SK-N-SH (cell line): ENCODE measurements around the gene SFXN3. TPM values are rescaled to one million over a fixed set of nuclear protein-coding genes. Genes with fewer than 3 reads are reported as not detected.

ENCODE experiments used
- CTCF ChIA-PET: fragments of 300-600, 350-600 bp; formaldehyde crosslinking; extraction: SDS; loops from one replicate; lab custom pipeline; 2021; lab: Yijun Ruan, JAX
- POLR2A ChIA-PET: fragments of 350-600 bp; sonication (Branson Sonifier 250); formaldehyde crosslinking; extraction: SDS; loops from one replicate; lab custom pipeline; 2020; ENCODE audit warnings: antibody characterized with exemption, inconsistent platforms; lab: Yijun Ruan, JAX
- DNase-seq: peaks from one replicate; pipeline ENCODE4 v3.0.0; 2012
- H2AFZ ChIP-seq: fragments of 200-600 bp; sonication (generic); 2 replicates; pipeline ENCODE4 v1.8.1; 2016; ENCODE audit warnings: antibody characterized with exemption, mild to moderate bottlenecking, low read depth
- H3F3A ChIP-seq: fragments of 200-600 bp; sonication (generic); replicated peaks from 2 replicates; pipeline ENCODE3; 2016; ENCODE audit warnings: antibody characterized with exemption, mild to moderate bottlenecking; ENCODE audit not compliant: insufficient read depth
- H3K27ac ChIP-seq, 2 experiments: fragments of 200-500 bp in 1 of 2; fragments of 200-600 bp in 1 of 2; sonication (Bioruptor generic) in 1 of 2; sonication (generic), shearing (Covaris generic) in 1 of 2; 2 replicates each; pipeline versions ENCODE4 v1.5.1 to v1.6.1; 2014 to 2016; ENCODE audit warnings: low read depth in 2 of 2, inconsistent platforms in 1 of 2, low read length in 1 of 2, mild to moderate bottlenecking in 1 of 2, mixed read lengths in 1 of 2
- H3K27me3 ChIP-seq: fragments of 200-600 bp; sonication (generic), shearing (Covaris generic); 2 replicates; pipeline ENCODE4 v1.6.1; 2016; ENCODE audit warnings: mixed run types; ENCODE audit not compliant: insufficient read depth
- H3K36me3 ChIP-seq, 2 experiments: fragments of 200-500 bp in 1 of 2; fragments of 200-600 bp in 1 of 2; sonication (Bioruptor generic) in 1 of 2; sonication (generic) in 1 of 2; replicated peaks in 1 of 2; 2 replicates each; pipeline versions ENCODE3 to v1.5.1; 2014 to 2016; ENCODE audit warnings: low read length in 1 of 2, mild to moderate bottlenecking in 1 of 2; ENCODE audit not compliant: insufficient read depth in 2 of 2, control insufficient read depth in 1 of 2
- H3K4me1 ChIP-seq, 2 experiments: fragments of 200-500 bp in 1 of 2; fragments of 200-600 bp in 1 of 2; sonication (Bioruptor generic) in 1 of 2; sonication (generic), shearing (Covaris generic) in 1 of 2; 2 replicates each; pipeline versions ENCODE4 v1.5.1 to v1.6.1; 2014 to 2016; ENCODE audit warnings: low read depth in 1 of 2, low read length in 1 of 2, mixed run types in 1 of 2; ENCODE audit not compliant: insufficient read depth in 2 of 2, control insufficient read depth in 1 of 2
- H3K4me2 ChIP-seq: fragments of 200-600 bp; sonication (generic), shearing (Covaris generic); 2 replicates; pipeline ENCODE4 v1.6.1; 2017; ENCODE audit warnings: mixed run types
- H3K4me3 ChIP-seq, 2 experiments: fragments of 200-500 bp in 1 of 2; fragments of 200-600 bp in 1 of 2; sonication (Bioruptor generic) in 1 of 2; sonication (generic), shearing (Covaris generic) in 1 of 2; 2 replicates each; pipeline versions ENCODE4 v1.5.1 to v1.8.1; 2014 to 2016; ENCODE audit warnings: low read depth in 2 of 2, inconsistent platforms in 1 of 2, low read length in 1 of 2, mild to moderate bottlenecking in 1 of 2, mixed read lengths in 1 of 2, moderate library complexity in 1 of 2
- H3K79me2 ChIP-seq: fragments of 200-600 bp; sonication (generic); 2 replicates; pipeline ENCODE4 v1.8.1; 2017; ENCODE audit warnings: mild to moderate bottlenecking; ENCODE audit not compliant: insufficient read depth
- H3K9ac ChIP-seq: fragments of 200-600 bp; sonication (generic); 2 replicates; pipeline ENCODE4 v1.6.1; 2017; ENCODE audit warnings: mixed run types
- H3K9me2 ChIP-seq: fragments of 200-600 bp; sonication (generic); 2 replicates; pipeline ENCODE4 v1.6.1; 2017; ENCODE audit warnings: mixed run types
- H3K9me3 ChIP-seq: fragments of 200-600 bp; sonication (generic); 2 replicates; pipeline ENCODE4 v1.6.1; 2017; ENCODE audit warnings: mixed run types, mild to moderate bottlenecking, moderate library complexity
- H4K20me1 ChIP-seq: fragments of 200-600 bp; sonication (generic); 2 replicates; pipeline ENCODE4 v1.6.1; 2017; ENCODE audit warnings: mild to moderate bottlenecking, mixed run types; ENCODE audit not compliant: insufficient read depth
- CHD2 ChIP-seq: fragments of 150-350 bp; IDR thresholded peaks from 2 replicates; pipeline ENCODE4 v1.6.1; 2018; ENCODE audit warnings: low read length; ENCODE audit not compliant: partially characterized antibody
- CTCF ChIP-seq: fragments of 200-600 bp; sonication (generic); IDR thresholded peaks from 2 replicates; pipeline ENCODE4 v1.6.1; 2017; ENCODE audit warnings: antibody characterized with exemption, mild to moderate bottlenecking, moderate library complexity
- ELF1 ChIP-seq: IDR thresholded peaks from 2 replicates; pipeline ENCODE4 v1.4.0; 2012
- IRF3 ChIP-seq: fragments of 150-350 bp; IDR thresholded peaks from 2 replicates; pipeline ENCODE4 v1.6.1; 2016; ENCODE audit warnings: mild to moderate bottlenecking, low read depth, low read length
- JUND ChIP-seq: IDR thresholded peaks from 2 replicates; pipeline ENCODE4 v1.4.0; 2012
- MAX ChIP-seq: IDR thresholded peaks from 2 replicates; pipeline ENCODE4 v1.4.0; 2012; ENCODE audit warnings: low read depth
- RAD21 ChIP-seq: IDR thresholded peaks from 2 replicates; pipeline ENCODE4 v1.6.1; 2012; ENCODE audit warnings: mild to moderate bottlenecking, low read length
- RCOR1 ChIP-seq: fragments of 150-350 bp; IDR thresholded peaks from 2 replicates; pipeline ENCODE4 v1.6.1; 2017; ENCODE audit warnings: antibody characterized with exemption, low read length
- SIN3A ChIP-seq: IDR thresholded peaks from 2 replicates; pipeline ENCODE4 v1.6.1; 2012; ENCODE audit warnings: low read depth, mild to moderate bottlenecking, low read length, moderate library complexity, borderline replicate concordance
- TCF12 ChIP-seq: IDR thresholded peaks from 2 replicates; pipeline ENCODE4 v1.4.0; 2012
- TEAD4 ChIP-seq: IDR thresholded peaks from 2 replicates; pipeline ENCODE4 v1.4.0; 2012; ENCODE audit warnings: mild to moderate bottlenecking, borderline replicate concordance; ENCODE audit not compliant: insufficient read depth
- USF2 ChIP-seq: fragments of 150-350 bp; IDR thresholded peaks from 2 replicates; pipeline ENCODE4 v1.6.1; 2017; ENCODE audit warnings: antibody characterized with exemption, low read length, low read depth, borderline replicate concordance
- WGBS: methylation state at CpG from one replicate; pipeline ENCODE4 v1.1.6; 2017; ENCODE audit warnings: low lambda C conversion rate; 5-methylcytosine and 5-hydroxymethylcytosine counted together
- polyA plus RNA-seq, 3 experiments: library from polyadenylated mRNA; depleted of rRNA; stranded (reverse); fragments of >200 nt; gene quantifications; 2 replicates each; pipeline ENCODE4 v1.2.3, GENCODE V29; 2012

Gene SFXN3
- polyA plus RNA-seq, 1 of the 3 experiments (the other 2 are of a cell fraction): 142 TPM

- CTCF ChIA-PET: interaction anchor here (0.6 to 7.2 kb wide), 10 partner anchors 14 to 321 kb away, joined by 3 to 443 read pairs (median 33); partner anchors contain the start of genes LZTS2, MRPL43, PDZD7 and SFXN3
- POLR2A ChIA-PET: interaction anchor here (1.3 kb wide), 1 partner anchor 18 kb away, joined by 5 read pairs; no protein-coding TSS in a partner anchor
- H3F3A ChIP-seq: peaks cover 18% of the 10 kb centered on the region
Observed at GRCh38 chr10:101015582-101015973, 15.5 kb upstream of the SFXN3 start.

More at GRCh38 chr10:101015582-101015973, 15.5 kb upstream of the SFXN3 start:
- Histone ChIP-seq H3K27ac (peak overlapping the region in 1 of 2 experiments; percentile 13; a peak in 1 of 4 replicates), H3K4me2 (no peak overlapping the region), H3K9me2 (no peaks in the 10 kb centered on the region), H4K20me1 (no peaks in the 10 kb centered on the region), H3K4me3 (no peak overlapping the region), H3K36me3 (no peaks in the 10 kb centered on the region), H3K9me3 (no peaks in the 10 kb centered on the region), H3K79me2 (no peaks in the 10 kb centered on the region), H2AFZ (no peak overlapping the region), H3K27me3 (no peaks in the 10 kb centered on the region), H3K9ac (no peak overlapping the region), H3K4me1 (peaks cover 8 to 19% of the 10 kb centered on the region in 2 experiments; a peak in 3 of 4 replicates)
- WGBS: 88% methylated on average over 5 of the region's 8 CpGs
- no peak for DNase-seq
- TF ChIP-seq RCOR1 (no peak), TEAD4 (no peak), TCF12 (no peak), JUND (no peak), IRF3 (no peak), RAD21 (no peak), SIN3A (no peak), USF2 (no peak), ELF1 (no peak), MAX (no peak), CHD2 (no peak), CTCF (no peak)
